ENCODE data around the gene ARHGEF39. TPM values are rescaled to one million over a fixed set of nuclear protein-coding genes. Genes with fewer than 3 reads are reported as not detected.
"Not testable (repeated sequence)": the region's sequence is repeated elsewhere in the genome, so short reads cannot be mapped to it uniquely, and the experiment has no call there.

Gene ARHGEF39
- polyA plus RNA-seq, 1 donor from 2014 or later = 0.64 TPM

DNA sequence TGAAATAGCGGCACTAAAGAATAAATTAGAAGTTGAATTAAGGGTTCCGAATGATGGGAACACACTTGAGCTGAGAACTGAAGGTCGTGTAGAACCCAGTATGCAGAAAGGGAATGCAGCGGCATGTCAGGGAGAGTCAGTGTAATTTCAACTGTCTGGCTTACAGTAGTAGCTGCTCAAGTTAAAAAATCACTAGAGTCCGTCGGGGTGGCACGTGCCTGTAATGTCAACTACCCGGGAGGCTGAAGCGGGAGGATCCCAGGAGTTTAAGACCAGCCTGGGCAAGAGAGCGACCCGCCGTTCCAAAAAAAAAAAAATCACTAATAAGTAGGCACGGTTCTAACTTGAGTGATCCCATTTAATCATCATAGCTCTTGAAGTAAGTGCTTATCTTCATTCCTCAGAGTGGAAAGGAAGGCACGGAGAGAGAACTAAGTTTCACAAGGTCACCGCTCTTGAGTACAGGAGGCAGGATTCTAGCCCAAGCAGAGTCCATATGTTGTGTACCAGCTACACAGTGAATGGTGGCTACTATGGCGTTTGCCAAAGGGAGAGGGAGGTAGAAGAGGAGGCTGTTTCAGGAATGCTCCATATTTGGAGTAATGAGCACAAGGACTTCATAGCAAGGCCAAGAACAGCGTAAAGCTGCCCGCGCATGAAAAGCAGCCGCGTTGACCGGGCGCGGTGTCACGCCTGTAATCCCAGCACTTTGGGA lies 8.0 kb downstream of the ARHGEF39 start:
- H3K27me3 Mint-ChIP-seq = peaks cover 2% of the 10 kb centered on the region
- H3K4me1 Mint-ChIP-seq = peaks cover 37 to 56% (median 43%) of the 10 kb centered on the region in 3 donors
- H3K36me3 Mint-ChIP-seq = peaks cover 2% of the 10 kb centered on the region
- peak overlapping the region; percentile 99 to 100 (median 100) for H3K27ac Mint-ChIP-seq
- H3K9me3 Mint-ChIP-seq = peaks cover 0 to 5% (median 0%) of the 10 kb centered on the region in 3 donors
- H3K4me3 Mint-ChIP-seq = peak overlapping the region; percentile 87 to 96 (median 92)

DNA sequence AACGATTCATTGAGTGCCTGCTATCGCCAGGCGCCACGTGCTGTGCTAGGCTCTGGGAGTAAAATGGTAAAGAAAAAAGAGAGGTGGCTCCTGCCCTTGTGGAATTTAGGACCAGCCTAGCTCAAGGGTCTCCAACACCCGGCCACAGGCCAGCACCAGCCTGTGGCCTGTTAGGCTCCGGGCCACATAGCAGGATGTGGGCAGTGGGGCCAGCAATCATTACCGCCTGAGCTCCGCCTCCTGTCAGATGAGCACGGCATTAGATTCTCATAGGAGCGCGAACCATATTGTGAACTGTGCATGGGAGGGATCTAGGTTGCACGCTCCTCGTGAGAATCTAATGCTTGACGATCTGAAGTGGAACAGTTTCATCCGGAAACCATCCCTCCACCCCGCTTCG lies 8.6 kb downstream of the ARHGEF39 start:
- Mint-ChIP-seq H3K36me3 (peaks cover 2% of the 10 kb centered on the region), H3K4me1 (peaks cover 35 to 57% (median 43%) of the 10 kb centered on the region in 3 donors), H3K27me3 (peaks cover 2% of the 10 kb centered on the region), H3K27ac (peak overlapping the region; percentile 99 to 100 (median 100)), H3K9me3 (peaks cover 0 to 5% (median 0%) of the 10 kb centered on the region in 3 donors), H3K4me3 (peak overlapping the region in 3 of 4 donors; percentile 46 to 90 (median 71))

DNA sequence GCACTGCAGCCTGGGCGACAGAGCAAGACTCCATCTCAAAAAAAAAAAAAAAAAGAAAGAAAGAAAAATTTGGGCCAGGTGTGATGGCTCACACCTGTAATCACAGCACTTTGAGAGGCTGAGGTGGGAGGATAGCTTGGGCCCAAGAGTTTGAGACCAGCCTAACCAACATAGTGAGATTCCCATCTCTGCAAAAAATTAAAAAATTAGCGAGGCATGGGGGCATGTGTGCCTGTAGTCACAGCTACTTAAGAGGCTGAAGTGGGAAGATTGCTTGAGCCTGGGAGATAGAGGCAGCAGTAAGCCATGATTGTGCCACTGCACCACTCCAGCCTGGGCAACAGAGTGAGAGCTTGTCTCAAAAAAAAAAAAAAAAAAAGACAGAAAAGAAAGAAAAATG lies 11.4 kb downstream of the ARHGEF39 start:
- no peak overlapping the region for H3K4me3 Mint-ChIP-seq
- peak overlapping the region in 2 of 3 donors; percentile 63 to 99 for H3K27ac Mint-ChIP-seq
- H3K27me3 Mint-ChIP-seq = peaks cover 2% of the 10 kb centered on the region
- no peaks in the 10 kb centered on the region for H3K36me3 Mint-ChIP-seq
- peaks cover 0 to 5% (median 0%) of the 10 kb centered on the region in 3 donors for H3K9me3 Mint-ChIP-seq
- H3K4me1 Mint-ChIP-seq = peaks cover 35 to 44% (median 39%) of the 10 kb centered on the region in 3 donors

DNA sequence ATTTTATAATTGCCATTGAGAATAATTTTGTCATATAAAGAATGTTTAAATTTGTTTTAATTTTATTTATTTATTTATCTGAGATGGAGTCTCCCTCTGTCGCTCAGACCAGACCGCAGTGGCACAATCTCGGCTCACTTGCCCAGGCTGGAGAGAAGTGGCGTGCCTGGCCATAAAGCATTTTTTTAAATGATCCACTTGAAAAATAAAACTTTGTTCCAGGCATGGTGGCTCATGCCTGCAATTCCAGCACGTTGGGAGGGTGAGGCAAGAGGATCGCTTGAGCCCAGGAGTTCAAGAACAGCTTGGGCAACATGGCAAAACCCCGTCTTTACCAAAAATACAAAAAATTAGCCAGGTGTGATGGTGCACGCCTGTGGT lies 12.2 kb downstream of the ARHGEF39 start:
- Mint-ChIP-seq H3K27ac (no peak overlapping the region), H3K27me3 (peaks cover under 1% of the 10 kb centered on the region), H3K9me3 (peaks cover 0 to 3% (median 0%) of the 10 kb centered on the region in 3 donors)

DNA sequence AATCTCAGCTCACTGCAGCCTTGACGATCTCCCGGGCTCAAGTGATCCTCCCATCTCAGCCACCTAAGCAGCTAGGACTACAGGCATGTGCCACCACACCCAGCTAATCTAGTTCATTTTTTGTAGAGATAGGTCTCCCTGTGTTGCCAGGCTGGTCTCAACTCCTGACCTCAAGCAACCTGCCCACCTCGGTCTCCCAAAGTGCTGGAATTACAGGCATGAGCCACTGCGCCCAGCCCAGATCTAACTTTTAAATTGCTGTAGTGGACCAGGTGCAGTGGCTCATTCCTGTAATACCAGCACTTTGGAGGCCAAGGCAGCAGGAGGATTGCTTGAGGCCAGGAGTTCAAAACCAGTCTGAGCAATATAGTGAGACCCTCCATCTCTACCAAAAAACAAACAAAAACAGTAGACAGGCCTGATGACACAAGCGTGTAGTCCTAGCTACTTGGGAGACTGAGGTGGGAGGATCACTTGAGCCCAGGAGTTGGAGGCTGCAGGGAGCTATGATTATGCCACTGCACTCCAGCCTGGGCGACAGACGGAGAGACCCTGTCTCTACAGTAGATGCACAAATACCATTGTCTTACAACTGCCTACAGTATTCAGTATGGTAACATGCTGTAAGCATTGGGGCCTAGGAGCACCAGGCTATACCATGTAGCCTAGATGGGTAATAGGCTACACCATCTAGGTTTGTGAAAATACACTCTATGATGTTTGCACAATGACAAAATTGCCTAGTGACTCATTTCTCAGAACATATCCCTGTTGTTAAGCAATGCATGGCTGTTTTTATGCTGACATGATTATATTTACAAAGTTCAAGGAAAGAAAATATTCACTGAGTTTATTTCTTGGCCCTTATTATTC lies 12.8 kb downstream of the ARHGEF39 start:
- Mint-ChIP-seq H3K4me3 (peak overlapping the region in 3 of 4 donors; percentile 63 to 96 (median 93)), H3K4me1 (peaks cover 38 to 50% (median 42%) of the 10 kb centered on the region in 3 donors), H3K9me3 (peaks cover 0 to 2% (median 0%) of the 10 kb centered on the region in 3 donors), H3K27me3 (no peaks in the 10 kb centered on the region), H3K36me3 (peaks cover 2% of the 10 kb centered on the region), H3K27ac (peak overlapping the region in 1 of 3 donors; percentile 47)

More for the DNA sequence above, 12.2 kb downstream of the ARHGEF39 start:
- Mint-ChIP-seq H3K4me3 (no peak overlapping the region), H3K4me1 (peaks cover 40 to 50% (median 42%) of the 10 kb centered on the region in 3 donors), H3K36me3 (peaks cover 2% of the 10 kb centered on the region)

DNA sequence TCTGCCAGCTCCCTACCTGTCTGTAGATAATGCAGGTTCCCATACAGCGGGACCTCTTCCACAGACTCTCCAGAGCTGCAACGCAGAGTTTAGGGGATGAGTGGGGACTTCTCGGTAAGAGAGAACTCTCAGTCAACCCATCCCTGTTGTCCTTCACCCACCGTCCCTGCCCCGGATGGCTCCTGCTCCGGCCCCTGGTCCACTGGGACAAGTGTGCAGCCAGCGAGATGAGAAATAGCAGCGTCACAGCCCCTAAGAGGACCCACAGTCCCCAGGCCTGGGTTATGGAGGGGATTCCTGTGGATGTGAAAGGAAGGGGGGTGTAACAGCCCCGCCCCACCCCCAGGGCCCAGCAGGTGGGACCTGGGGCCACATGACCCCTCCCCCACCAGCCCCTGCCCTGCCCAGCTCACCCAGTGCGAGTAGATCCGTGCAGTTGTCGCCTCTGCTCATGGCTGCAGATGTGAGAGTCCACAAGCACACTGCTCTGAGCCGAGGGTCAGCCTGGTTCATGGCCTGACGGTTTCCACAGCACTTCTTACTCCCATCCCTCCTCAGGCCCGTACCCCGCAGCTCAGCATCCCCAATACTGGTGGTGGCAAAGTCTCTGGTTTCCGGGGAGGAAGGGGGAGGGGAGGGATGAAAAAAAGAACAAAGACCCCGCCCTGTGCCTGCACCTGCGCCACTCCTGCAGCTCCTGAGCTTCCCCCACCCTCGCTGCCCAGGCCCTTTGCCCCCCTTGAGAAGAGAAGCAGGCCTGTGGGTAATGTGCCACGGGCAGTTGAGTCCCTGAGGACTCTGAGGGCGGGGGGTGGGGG lies 14.4 kb downstream of the ARHGEF39 start, which contains the start of gene SIT1:
SIT1 (minus strand) TSS at position 591 of the 818 bp plus-strand sequence; CDS start at position 513, 78 bp downstream.
- peaks cover 2% of the 10 kb centered on the region for H3K36me3 Mint-ChIP-seq
- H3K27me3 Mint-ChIP-seq = no peaks in the 10 kb centered on the region
- H3K4me3 Mint-ChIP-seq = peak within 1 kb of the TSS; percentile 93 to 98 (median 96)
- H3K4me1 Mint-ChIP-seq = peaks cover 32 to 37% (median 36%) of the 10 kb centered on the region in 3 donors
- no peaks in the 10 kb centered on the region for H3K9me3 Mint-ChIP-seq
- peak within 1 kb of the TSS; percentile 89 to 99 (median 93) for H3K27ac Mint-ChIP-seq

DNA sequence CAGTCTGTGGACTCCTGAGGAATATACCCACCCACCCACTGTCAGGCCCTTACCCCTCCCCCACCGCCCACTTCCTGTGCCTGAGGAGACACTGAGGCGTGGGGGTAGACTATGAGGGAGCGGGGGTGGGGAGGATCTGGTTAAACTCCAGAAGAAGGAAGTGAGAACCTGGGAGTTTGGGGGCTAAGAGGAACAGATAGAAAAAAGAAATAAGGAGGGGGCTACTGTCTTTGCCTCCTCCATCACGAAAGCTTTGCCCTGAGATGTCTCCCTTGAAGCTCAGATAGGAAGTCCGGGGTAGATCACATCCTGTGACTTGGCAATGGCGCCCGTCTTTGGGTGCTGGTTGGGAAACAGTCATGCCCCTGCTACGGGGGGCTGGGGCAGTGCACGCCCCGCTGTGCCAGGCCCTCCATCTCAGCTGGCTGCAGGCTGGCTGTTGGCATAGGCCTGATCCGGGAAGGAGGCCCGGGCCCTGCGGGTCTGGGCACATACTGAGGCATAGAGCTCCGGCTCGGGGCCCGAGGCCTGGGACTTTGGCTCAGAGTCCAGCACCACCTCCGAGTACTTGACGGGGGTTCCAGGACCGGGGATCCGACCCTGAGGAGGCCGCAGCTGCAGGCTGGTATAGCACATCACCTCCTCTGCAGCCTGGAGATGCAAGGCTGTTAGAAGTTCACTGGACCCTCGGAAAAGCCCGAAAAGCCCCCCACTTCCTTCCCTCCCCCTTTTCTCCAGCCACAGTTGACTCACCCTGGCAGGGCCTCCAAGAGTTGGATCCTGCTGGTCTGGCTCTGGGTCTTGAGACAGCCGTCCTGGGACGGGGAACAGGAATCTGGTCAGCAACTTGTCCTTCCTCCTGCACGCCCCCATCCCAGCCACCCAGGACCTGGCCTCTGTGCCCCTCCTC lies 15.3 kb downstream of the ARHGEF39 start:
- Mint-ChIP-seq H3K27me3 (no peaks in the 10 kb centered on the region), H3K4me1 (peaks cover 33 to 35% (median 33%) of the 10 kb centered on the region in 3 donors), H3K36me3 (peaks cover 2% of the 10 kb centered on the region), H3K4me3 (peak overlapping the region; percentile 93 to 98 (median 96)), H3K9me3 (no peaks in the 10 kb centered on the region), H3K27ac (peak overlapping the region; percentile 89 to 99 (median 93))

DNA sequence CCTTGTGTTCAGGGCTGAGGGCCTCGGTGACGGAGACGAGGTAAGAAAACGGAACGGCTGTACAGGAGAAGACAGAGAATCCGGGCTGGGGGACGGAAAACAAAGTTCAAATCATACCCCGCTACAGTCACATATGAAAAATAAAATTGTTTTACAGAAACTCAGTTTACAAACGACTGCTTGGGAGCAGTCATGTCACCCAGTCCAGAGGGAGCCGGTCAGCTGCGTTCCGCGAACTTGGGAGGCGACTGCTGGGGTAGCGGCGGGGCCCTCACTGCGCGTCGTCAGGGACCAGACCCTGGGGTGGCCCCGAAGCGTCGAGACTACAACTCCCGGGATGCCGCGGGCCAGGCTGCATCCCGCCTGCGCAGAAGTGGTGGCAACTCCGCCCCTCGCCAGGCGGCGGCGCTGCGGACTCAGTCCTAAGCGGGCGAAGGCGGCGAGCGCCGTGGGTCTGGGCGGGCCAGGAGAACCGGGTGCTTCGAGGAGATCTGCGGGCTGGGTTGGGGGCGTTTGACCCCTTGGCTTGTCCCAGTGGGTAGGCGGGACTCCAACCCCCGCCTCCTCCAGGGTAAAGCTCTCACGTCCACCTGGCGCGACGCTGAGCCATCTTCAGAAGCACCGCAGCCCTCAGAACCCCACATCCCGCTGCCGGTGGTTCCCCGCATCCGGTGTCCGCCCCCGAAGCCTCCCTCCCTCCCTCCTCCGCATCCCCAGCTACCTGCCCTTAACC lies 18.3 kb downstream of the ARHGEF39 start:
- no peaks in the 10 kb centered on the region for H3K9me3 Mint-ChIP-seq
- H3K27me3 Mint-ChIP-seq = no peaks in the 10 kb centered on the region
- peaks cover 31 to 51% (median 33%) of the 10 kb centered on the region in 3 donors for H3K4me1 Mint-ChIP-seq
- peak overlapping the region; percentile 96 to 99 (median 98) for H3K4me3 Mint-ChIP-seq
- peaks cover 13% of the 10 kb centered on the region for H3K36me3 Mint-ChIP-seq
- peak overlapping the region; percentile 89 to 99 (median 99) for H3K27ac Mint-ChIP-seq

DNA sequence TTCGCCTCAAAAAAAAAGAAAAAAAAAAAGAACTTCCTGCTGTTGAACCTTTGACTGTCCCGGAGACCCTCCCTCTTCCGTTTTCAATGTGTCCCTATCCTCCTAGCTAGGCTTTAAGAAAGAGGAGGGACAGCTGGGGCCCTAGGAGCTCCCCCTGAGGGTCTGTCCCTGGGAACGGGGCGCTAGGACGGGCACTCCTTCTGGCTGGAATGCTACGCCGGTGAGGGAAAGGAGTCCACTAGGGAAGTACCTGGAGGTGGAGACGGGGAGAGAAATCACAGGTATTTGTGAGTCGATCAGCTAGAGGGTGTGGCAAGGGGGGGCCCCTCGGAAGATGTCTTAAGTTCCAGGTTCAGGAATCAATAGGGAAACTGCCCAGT lies 18.9 kb downstream of the ARHGEF39 start:
- H3K9me3 Mint-ChIP-seq = no peaks in the 10 kb centered on the region
- H3K27me3 Mint-ChIP-seq = no peaks in the 10 kb centered on the region
- peaks cover 32 to 52% (median 34%) of the 10 kb centered on the region in 3 donors for H3K4me1 Mint-ChIP-seq
- peak overlapping the region; percentile 96 to 99 (median 98) for H3K4me3 Mint-ChIP-seq
- H3K36me3 Mint-ChIP-seq = peaks cover 13% of the 10 kb centered on the region
- H3K27ac Mint-ChIP-seq = peak overlapping the region; percentile 89 to 99 (median 99)

DNA sequence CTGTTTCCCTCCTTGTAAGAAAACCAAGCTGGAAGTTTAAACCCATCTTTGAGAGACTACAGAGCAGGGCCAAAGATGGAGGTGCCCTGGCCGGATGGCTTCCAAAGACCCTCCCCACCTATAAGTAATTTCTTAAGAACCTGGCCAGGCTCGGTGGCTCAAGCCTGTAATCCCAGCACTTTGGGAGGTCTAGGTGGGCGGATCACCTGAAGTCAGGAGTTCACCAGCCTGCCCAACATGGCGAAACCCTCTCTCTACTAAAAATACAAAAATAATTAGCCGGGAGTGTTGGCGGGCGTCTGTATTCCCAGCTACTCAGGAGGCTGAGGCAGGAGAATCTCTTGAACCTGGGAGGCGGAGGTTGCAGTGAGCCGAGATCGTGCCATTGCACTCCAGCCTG lies 19.3 kb downstream of the ARHGEF39 start:
- Mint-ChIP-seq H3K4me3 (peak overlapping the region; percentile 96 to 99 (median 98)), H3K4me1 (peaks cover 32 to 52% (median 33%) of the 10 kb centered on the region in 3 donors), H3K36me3 (peaks cover 13% of the 10 kb centered on the region), H3K27ac (peak overlapping the region; percentile 89 to 99 (median 99))
- H3K9me3 Mint-ChIP-seq, H3K27me3 Mint-ChIP-seq: not testable (repeated sequence)

DNA sequence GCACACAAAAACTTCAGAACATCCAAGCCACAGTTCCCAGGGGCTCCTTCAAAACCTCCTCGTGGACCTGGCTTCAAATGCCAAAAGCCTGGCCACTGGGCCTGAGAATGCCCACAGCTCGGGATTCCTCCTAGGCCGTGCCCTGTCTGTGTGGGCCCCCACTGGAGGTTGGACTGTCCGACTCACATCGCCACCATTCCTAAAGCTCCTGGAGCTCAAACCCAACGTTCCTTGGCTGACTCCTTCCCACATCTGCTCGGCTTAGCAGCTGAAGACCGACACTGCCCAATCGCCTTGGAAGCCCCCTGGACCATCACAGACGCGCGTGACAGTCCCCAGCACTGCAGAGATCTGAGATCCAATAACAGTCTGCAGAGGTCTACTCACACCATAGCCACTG lies 21.9 kb downstream of the ARHGEF39 start:
- Mint-ChIP-seq H3K4me1 (peaks cover 27 to 57% (median 36%) of the 10 kb centered on the region in 3 donors), H3K36me3 (peaks cover 10% of the 10 kb centered on the region), H3K4me3 (no peak overlapping the region), H3K9me3 (no peaks in the 10 kb centered on the region), H3K27me3 (no peaks in the 10 kb centered on the region), H3K27ac (peak overlapping the region in 1 of 3 donors; percentile 13)

DNA sequence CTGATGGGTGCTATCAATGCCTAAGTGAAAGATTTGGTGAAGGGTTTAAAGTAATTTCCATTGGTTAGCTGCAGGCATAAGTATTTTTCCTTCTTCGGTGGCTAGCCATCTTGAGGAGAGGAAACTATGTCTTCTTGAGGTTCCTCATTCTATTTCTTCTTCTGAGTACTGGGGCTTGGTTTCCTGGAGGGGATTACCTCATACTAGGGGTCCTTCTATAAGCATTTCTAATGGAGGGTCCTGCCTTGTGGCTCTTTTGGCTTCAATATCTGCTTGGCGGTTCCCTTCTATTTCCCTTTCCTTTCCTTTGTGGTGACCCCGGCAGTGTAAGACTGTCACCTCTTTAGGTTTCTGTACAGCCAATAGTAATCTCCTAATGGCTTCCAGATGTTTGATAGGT lies 23.5 kb downstream of the ARHGEF39 start:
- Mint-ChIP-seq H3K4me1 (peaks cover 29 to 61% (median 43%) of the 10 kb centered on the region in 3 donors), H3K4me3 (peak overlapping the region; percentile 10 to 49 (median 44)), H3K27ac (peak overlapping the region; percentile 24 to 67 (median 34)), H3K36me3 (peaks cover 10% of the 10 kb centered on the region)
- H3K27me3 Mint-ChIP-seq, H3K9me3 Mint-ChIP-seq: not testable (repeated sequence)

DNA sequence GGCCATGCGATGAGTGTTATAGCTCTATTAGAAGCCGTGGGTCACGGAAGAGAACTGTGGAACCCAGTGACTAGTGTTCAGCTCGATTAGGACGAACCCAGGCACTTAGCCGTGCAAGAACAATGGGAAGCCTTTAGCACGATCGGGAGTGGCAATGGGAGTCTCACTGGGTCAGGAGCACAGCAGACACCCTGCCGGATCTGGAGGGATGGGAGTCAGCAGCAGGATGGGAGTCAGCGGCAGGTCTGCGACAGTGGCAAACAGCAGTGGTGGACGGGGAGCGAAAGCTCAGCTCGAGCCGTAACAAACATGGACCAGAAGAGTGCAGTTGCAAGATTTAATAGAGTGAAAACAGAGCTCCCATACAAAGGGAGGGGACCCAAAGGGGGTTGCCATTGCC lies 24.6 kb downstream of the ARHGEF39 start:
- peaks cover 10% of the 10 kb centered on the region for H3K36me3 Mint-ChIP-seq
- not testable (repeated sequence) for H3K9me3 Mint-ChIP-seq, H3K27me3 Mint-ChIP-seq
- peaks cover 37 to 66% (median 51%) of the 10 kb centered on the region in 3 donors for H3K4me1 Mint-ChIP-seq
- H3K27ac Mint-ChIP-seq = peak overlapping the region in 1 of 3 donors; percentile 82
- H3K4me3 Mint-ChIP-seq = peak overlapping the region in 1 of 4 donors; percentile 48

All from IgD-negative memory B cell (primary cell).